Vagina (tissue), 2 donors: ENCODE measurements around the gene FBXL7.

ENCODE experiments used
- POLR2A ChIP-seq, 2 donors: fragments of 450-650 bp; IDR thresholded peaks; one replicate each; pipeline ENCODE4 v1.6.1; 2017; ENCODE audit warnings: antibody characterized with exemption in 2 of 2, mild to moderate bottlenecking in 2 of 2, moderate library complexity in 2 of 2
- POLR2AphosphoS5 ChIP-seq, 2 donors: sonication (generic); formaldehyde crosslinking; IDR thresholded peaks; one replicate each; pipeline ENCODE4 v1.9.0; 2017; ENCODE audit warnings: antibody characterized with exemption in 2 of 2, mild to moderate bottlenecking in 2 of 2, low read depth in 1 of 2; ENCODE audit not compliant: insufficient read depth in 1 of 2
- TF ChIP-seq, protein P1 (sequence below), 3 experiments: fragments of 450-650 bp in 2 of 3; fragments of 200-600 bp in 1 of 3; sonication (generic) in 1 of 3; IDR thresholded peaks; one replicate each; pipeline ENCODE4 v1.5.1; 2017 to 2019; ENCODE audit warnings: antibody characterized with exemption in 3 of 3, mild to moderate bottlenecking in 2 of 3, moderate library complexity in 2 of 3

DNA sequence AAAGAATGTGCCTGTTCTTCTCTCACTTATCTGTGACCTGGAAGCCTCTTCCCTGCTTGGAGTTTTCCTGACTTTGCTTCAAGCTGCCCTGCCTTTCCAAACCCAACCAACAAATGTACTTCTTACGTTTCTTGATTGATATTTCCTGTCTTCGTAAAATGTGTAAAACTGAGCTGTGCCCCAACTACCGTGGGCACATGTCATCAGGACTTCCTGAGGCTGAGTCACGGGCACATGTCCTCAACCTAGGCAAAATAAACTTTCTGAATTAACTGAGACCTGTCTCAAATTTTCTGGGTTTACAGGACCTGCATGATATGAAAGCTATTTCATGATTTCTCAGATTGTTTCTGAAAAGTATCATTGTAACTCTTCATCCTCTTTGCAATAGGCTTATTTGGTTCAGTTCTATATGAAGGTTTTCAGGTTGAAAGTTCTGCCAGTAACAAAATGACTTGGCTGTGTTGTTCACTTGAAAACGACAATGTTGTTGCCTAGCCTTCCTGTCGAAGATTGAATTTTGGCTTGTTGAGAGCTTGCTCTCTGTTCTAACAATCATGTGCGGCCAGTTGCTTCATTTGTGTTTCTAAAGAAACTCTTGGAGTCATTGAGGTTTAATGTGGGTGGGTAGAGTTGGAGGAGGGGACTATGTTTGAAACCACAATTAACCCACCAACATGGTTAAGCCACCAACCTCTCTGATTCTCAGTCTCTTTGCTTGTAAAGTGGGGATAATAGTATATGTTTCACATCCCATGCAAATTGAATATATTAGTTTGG is 145.6 kb downstream of the FBXL7 start:
- no peak for TF ChIP-seq POLR2AphosphoS5 (IDR thresholded peaks at IDR 0.05; ENCODE audit: insufficient read depth in 1 of 2, low read depth in 1 of 2)
- TF ChIP-seq, protein P1, sequence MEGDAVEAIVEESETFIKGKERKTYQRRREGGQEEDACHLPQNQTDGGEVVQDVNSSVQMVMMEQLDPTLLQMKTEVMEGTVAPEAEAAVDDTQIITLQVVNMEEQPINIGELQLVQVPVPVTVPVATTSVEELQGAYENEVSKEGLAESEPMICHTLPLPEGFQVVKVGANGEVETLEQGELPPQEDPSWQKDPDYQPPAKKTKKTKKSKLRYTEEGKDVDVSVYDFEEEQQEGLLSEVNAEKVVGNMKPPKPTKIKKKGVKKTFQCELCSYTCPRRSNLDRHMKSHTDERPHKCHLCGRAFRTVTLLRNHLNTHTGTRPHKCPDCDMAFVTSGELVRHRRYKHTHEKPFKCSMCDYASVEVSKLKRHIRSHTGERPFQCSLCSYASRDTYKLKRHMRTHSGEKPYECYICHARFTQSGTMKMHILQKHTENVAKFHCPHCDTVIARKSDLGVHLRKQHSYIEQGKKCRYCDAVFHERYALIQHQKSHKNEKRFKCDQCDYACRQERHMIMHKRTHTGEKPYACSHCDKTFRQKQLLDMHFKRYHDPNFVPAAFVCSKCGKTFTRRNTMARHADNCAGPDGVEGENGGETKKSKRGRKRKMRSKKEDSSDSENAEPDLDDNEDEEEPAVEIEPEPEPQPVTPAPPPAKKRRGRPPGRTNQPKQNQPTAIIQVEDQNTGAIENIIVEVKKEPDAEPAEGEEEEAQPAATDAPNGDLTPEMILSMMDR (IDR thresholded peaks at IDR 0.05), result no peak
- TF ChIP-seq POLR2A (IDR thresholded peaks at IDR 0.05), result no peak
